Panc1 (cell line): Measurements from ENCODE around the gene SLC66A2. TPM values are rescaled to one million over a fixed set of nuclear protein-coding genes. Genes with fewer than 3 reads are reported as not detected.

ENCODE experiments used
- ATAC-seq: fragments of 200-7000 bp; cut with Tn5 transposase; 2 replicates; pipeline ENCODE4 v1.9.1; 2020; ENCODE audit warnings: mild to moderate bottlenecking, moderate library complexity
- BruUV-seq: library from RNA; stranded (reverse); fragments of 400-500 nt; replicated peaks from 2 replicates; lab custom pipeline; 2021; lab: Mats Ljungman, UMichigan
- CTCF ChIA-PET: fragments of 300-600 bp; sonication (Branson Sonifier 250); formaldehyde crosslinking; loops from one replicate; lab custom pipeline; 2022; ENCODE audit warnings: antibody characterized with exemption; lab: Charles Lee
- POLR2A ChIA-PET: fragments of 300-600 bp; sonication (Branson Sonifier 250); formaldehyde crosslinking; loops from one replicate; lab custom pipeline; 2022; ENCODE audit warnings: antibody characterized with exemption; lab: Charles Lee
- DNase-seq: peaks from one replicate; pipeline ENCODE4 v3.0.0-alpha.2; 2010; ENCODE audit warnings: low read depth, low spot score
- H3K27ac ChIP-seq: 2 replicates; pipeline ENCODE4 v1.5.1; 2011; ENCODE audit warnings: mild to moderate bottlenecking, low read length, inconsistent platforms
- H3K27me3 ChIP-seq: fragments of 200-500 bp; sonication (Bioruptor generic); 2 replicates; pipeline ENCODE4 v1.6.0; 2014; ENCODE audit warnings: low read length, inconsistent platforms; ENCODE audit not compliant: control insufficient read depth, insufficient read depth
- H3K36me3 ChIP-seq: fragments of 200-500 bp; sonication (Bioruptor generic); 2 replicates; pipeline ENCODE4 v1.5.1; 2014; ENCODE audit warnings: inconsistent platforms, mild to moderate bottlenecking, low read length, moderate library complexity; ENCODE audit not compliant: control insufficient read depth, insufficient read depth
- H3K4me1 ChIP-seq: 2 replicates; pipeline ENCODE4 v1.5.1; 2011; ENCODE audit warnings: inconsistent platforms, mild to moderate bottlenecking, low read length, moderate library complexity; ENCODE audit not compliant: control insufficient read depth, insufficient read depth
- H3K4me3 ChIP-seq, 2 experiments: 2 replicates each; pipeline ENCODE4 v1.5.1; 2011 to 2012; ENCODE audit warnings: low read depth in 2 of 2, low read length in 2 of 2, mild to moderate bottlenecking in 2 of 2, inconsistent platforms in 1 of 2, moderate library complexity in 1 of 2
- H3K9me3 ChIP-seq: fragments of 200-500 bp; sonication (Bioruptor generic); 2 replicates; pipeline ENCODE4 v1.5.1; 2014; ENCODE audit warnings: low read depth, mild to moderate bottlenecking, inconsistent platforms, low read length, moderate library complexity; ENCODE audit not compliant: control insufficient read depth, insufficient read depth
- POLR2AphosphoS5 ChIP-seq: IDR thresholded peaks from 2 replicates; pipeline ENCODE4 v1.6.1; 2012; ENCODE audit warnings: mild to moderate bottlenecking, low read depth, low read length, moderate library complexity
- SIN3A ChIP-seq: IDR thresholded peaks from 2 replicates; pipeline ENCODE4 v1.6.1; 2012; ENCODE audit warnings: low read depth, mild to moderate bottlenecking, low read length, moderate library complexity, borderline replicate concordance; ENCODE audit not compliant: insufficient read depth
- TCF7L2 ChIP-seq: IDR thresholded peaks from 2 replicates; pipeline ENCODE4 v1.6.1; 2011; ENCODE audit warnings: mild to moderate bottlenecking, low read depth, low read length, inconsistent platforms
- in situ Hi-C: cut with HindIII; loops from 2 replicates; pipeline ENCODE4 v1.10.0; 2016; ENCODE audit warnings: low sequenced_read_pairs, low pct_unique_long_range_greater_than_20kb
- intact Hi-C: fragments of 100-400 bp; cut with micrococcal nuclease; formaldehyde crosslinking; loops from one replicate; pipeline ENCODE4 v1.10.0; 2022; ENCODE audit not compliant: unreplicated experiment
- total RNA-seq: library from RNA; stranded (reverse); gene quantifications from one replicate; pipeline ENCODE4 v1.2.1, GENCODE V29; 2021; ENCODE audit not compliant: unreplicated experiment
- TF ChIP-seq, protein P1 (sequence below), 2 experiments: IDR thresholded peaks; 2 replicates each; pipeline ENCODE4 v1.6.1; 2011 to 2012; ENCODE audit warnings: low read depth in 2 of 2, control low read depth in 1 of 2, low read length in 1 of 2, mild to moderate bottlenecking in 1 of 2, moderate library complexity in 1 of 2; ENCODE audit not compliant: insufficient read depth in 1 of 2
- TF ChIP-seq, protein P2 (sequence below): fragments of 450-650 bp; IDR thresholded peaks from 2 replicates; pipeline ENCODE4 v1.5.1; 2017; ENCODE audit warnings: mild to moderate bottlenecking

The SLC66A2 gene
- total RNA-seq, 1 experiment from 2014 or later = 92.5 TPM

DNA sequence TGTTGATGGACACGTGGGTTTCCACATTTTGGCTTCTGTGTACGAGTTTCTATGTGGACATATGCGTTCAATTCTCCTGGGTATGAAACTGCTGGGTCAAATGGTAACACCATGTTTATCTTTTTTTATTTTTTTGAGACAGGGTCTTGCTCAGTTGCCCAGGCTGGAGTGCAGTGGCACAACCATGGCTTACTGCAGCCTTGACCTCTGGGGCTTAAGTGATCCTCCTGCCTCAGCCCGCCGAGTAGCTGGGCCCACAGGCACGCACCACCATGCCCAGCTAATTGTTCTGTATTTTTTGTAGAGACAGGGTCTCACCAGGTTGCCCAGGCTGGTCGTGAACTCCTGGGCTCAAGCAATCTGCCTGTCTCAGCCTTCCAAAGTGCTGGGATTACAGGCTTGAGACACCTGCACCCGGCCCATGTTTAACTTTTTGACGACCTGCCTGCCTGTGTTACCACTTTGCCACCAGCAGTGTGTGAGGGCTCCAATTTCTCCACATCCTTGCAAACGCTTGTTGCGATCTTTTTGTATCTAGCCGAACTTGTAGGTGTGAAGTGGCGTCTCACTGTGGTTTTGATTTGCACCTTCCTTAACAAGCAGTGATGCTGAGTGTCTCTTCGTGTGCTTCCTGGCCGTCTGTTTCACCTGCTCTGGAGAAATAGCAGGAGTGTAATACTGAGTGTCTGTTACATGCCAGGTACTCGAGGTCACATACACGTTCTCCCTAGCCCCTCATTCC is 19.9 kb upstream of the SLC66A2 start:
- intact Hi-C loops = loop anchor here (10.0 kb wide), 1 partner anchor 173 kb away; no protein-coding TSS in a partner anchor
- H3K9me3 ChIP-seq = no peaks in the 10 kb centered on the region
- POLR2A ChIA-PET = no interaction called here
- DNase-seq (no peak), ATAC-seq (no peak)
- CTCF ChIA-PET = no interaction called here
- no peak overlapping the region for H3K27ac ChIP-seq
- H3K4me3 ChIP-seq = no peak overlapping the region
- in situ Hi-C loops = no loop called here
- H3K36me3 ChIP-seq = peaks cover 13% of the 10 kb centered on the region
- no peak for TF ChIP-seq POLR2AphosphoS5
- TF ChIP-seq TCF7L2 = no peak
- TF ChIP-seq, protein P1, sequence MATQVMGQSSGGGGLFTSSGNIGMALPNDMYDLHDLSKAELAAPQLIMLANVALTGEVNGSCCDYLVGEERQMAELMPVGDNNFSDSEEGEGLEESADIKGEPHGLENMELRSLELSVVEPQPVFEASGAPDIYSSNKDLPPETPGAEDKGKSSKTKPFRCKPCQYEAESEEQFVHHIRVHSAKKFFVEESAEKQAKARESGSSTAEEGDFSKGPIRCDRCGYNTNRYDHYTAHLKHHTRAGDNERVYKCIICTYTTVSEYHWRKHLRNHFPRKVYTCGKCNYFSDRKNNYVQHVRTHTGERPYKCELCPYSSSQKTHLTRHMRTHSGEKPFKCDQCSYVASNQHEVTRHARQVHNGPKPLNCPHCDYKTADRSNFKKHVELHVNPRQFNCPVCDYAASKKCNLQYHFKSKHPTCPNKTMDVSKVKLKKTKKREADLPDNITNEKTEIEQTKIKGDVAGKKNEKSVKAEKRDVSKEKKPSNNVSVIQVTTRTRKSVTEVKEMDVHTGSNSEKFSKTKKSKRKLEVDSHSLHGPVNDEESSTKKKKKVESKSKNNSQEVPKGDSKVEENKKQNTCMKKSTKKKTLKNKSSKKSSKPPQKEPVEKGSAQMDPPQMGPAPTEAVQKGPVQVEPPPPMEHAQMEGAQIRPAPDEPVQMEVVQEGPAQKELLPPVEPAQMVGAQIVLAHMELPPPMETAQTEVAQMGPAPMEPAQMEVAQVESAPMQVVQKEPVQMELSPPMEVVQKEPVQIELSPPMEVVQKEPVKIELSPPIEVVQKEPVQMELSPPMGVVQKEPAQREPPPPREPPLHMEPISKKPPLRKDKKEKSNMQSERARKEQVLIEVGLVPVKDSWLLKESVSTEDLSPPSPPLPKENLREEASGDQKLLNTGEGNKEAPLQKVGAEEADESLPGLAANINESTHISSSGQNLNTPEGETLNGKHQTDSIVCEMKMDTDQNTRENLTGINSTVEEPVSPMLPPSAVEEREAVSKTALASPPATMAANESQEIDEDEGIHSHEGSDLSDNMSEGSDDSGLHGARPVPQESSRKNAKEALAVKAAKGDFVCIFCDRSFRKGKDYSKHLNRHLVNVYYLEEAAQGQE (IDR thresholded peaks at IDR 0.05; ENCODE audit: insufficient read depth in 1 of 2, low read depth in 2 of 2, low read length in 1 of 2) = no peak
- TF ChIP-seq, protein P2, sequence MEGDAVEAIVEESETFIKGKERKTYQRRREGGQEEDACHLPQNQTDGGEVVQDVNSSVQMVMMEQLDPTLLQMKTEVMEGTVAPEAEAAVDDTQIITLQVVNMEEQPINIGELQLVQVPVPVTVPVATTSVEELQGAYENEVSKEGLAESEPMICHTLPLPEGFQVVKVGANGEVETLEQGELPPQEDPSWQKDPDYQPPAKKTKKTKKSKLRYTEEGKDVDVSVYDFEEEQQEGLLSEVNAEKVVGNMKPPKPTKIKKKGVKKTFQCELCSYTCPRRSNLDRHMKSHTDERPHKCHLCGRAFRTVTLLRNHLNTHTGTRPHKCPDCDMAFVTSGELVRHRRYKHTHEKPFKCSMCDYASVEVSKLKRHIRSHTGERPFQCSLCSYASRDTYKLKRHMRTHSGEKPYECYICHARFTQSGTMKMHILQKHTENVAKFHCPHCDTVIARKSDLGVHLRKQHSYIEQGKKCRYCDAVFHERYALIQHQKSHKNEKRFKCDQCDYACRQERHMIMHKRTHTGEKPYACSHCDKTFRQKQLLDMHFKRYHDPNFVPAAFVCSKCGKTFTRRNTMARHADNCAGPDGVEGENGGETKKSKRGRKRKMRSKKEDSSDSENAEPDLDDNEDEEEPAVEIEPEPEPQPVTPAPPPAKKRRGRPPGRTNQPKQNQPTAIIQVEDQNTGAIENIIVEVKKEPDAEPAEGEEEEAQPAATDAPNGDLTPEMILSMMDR = no peak
- TF ChIP-seq SIN3A = no peak
- H3K27me3 ChIP-seq = no peaks in the 10 kb centered on the region
- TSS peak; percentile 0 for BruUV-seq
- H3K4me1 ChIP-seq = peaks cover 18% of the 10 kb centered on the region

DNA sequence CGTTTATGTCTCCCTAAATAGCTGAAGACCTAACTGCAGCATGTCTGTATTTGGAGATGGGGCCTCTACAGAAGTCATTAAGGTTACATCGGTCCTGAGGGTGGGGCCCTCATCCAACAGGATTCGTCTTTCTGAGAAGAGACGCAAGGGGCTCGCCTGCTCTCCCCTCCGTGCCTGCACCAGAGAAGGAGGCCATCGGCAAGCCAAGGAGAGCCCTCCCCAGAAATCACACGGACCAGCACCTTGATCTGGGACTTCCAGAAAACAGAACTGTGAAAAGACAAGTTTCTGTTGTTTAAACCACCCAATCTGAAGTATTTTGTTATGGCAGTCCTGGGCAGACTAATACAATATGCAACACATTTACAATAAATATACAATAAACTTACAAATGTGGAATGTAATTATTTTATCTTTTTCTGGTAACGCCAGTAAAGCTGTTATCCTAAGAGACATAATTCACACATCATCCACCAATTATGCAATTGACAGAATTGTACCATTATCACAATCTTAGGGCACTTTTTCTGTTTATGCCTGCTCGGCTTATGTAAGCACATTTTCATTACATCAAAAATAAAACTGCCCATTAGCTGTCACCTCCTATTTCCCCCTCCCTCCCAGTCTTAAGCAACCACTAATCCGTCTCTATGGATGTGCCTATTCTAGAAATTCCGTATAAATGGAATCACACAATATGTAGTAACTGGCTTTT is 19.1 kb upstream of the SLC66A2 start:
- Histone ChIP-seq H3K4me1 (peaks cover 20% of the 10 kb centered on the region), H3K36me3 (peaks cover 13% of the 10 kb centered on the region), H3K4me3 (no peak overlapping the region), H3K27ac (no peak overlapping the region), H3K27me3 (no peaks in the 10 kb centered on the region), H3K9me3 (no peaks in the 10 kb centered on the region)
- in situ Hi-C loops (no loop called here), intact Hi-C loops (loop anchor here (10.0 kb wide), 1 partner anchor 174 kb away; no protein-coding TSS in a partner anchor)
- CTCF ChIA-PET = no interaction called here
- BruUV-seq = no TSS peak
- POLR2A ChIA-PET = no interaction called here
- DNase-seq (no peak), ATAC-seq (no peak)
- TF ChIP-seq, protein P1 (IDR thresholded peaks at IDR 0.05; ENCODE audit: insufficient read depth in 1 of 2, low read depth in 2 of 2, low read length in 1 of 2) = no peak
- TF ChIP-seq POLR2AphosphoS5 = peak; percentile 31; the same call in 1 of the 2 replicates
